Fibroblast of the conjunctiva (primary cell): Measurements from ENCODE around the gene MS4A18.

ENCODE experiments used
- DNase-seq: peaks from one replicate; pipeline ENCODE4 v3.0.0-alpha.2; 2010; ENCODE audit warnings: low read depth

MS4A18 gene

DNA sequence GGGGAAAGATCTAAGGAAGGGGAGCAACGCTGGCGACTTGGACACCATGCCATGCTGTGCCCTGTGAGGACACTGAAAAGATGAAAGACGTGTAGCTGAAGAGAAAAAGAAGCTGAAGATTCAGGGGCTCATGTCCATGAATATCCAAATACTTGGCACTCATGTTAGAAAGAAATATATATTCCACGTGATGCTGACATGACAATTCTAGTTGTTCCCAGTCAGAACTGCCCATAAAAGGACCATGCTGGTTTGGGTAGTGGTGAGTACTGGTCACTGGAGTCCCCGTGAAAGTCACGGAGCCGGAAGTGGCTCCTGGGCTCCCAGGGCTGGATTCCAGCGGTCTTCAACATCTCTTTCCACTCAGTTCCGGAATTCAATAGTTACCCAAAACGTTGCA is 42.0 kb downstream of the MS4A18 start:
- no peak for DNase-seq

DNA sequence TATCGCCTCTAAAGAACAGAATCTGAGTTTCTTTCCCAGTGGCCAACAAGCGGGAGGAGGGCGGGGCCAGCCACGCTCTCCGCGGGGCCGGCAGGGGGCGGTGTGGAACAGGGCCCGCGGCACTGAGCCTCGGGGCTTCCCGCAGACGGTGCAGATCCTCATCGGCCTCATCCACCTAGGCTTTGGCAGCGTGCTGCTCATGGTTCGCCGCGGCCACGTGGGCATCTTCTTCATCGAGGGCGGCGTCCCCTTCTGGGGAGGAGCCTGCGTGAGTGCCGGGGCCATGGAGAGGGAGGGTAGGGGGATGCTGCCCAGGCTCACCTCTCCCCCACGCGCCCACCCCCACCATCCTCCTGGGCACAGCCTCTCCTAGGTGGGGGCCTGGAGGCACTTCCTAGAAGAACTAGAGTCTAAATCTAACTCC is 42.9 kb downstream of the MS4A18 start:
- DNase-seq: no peak

DNA sequence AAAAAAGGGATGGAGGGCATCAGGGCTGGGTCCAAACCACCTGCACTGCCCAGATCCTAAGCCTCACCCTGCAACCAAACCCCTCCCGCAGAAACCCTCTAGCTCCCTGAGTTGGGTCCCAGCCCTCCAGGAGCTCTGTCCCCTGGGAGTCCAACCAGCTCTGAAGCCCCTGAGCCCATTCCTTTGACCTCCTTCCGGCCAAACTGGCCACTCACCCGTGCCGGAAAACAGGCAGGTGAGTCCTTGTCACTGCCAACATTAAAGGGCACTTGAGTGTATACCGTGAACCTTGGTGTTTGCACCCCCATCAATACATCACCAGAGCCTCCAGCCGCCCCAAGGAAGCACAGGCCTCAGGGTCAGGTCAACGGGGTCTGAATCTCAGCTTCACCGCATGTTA is 43.7 kb downstream of the MS4A18 start:
- DNase-seq: no peak

DNA sequence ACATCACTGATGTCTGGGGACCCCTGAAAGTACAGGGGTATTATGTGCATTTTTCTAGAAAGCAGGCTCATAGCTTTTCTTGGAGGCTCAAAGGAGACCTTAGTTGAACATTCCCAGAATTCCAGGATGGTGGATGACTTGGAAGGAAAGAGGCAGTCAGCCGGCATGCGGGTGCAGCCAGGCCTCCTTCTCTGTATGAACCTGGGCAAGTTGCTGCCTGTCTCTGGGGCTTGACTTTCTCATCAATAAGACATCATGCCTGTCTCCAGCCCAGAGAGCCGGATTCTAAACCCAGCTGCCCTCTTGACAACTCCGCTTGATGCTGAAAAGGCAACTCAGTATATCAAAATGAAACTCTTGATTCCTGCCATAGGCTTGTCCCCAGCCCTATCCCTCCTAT is 44.8 kb downstream of the MS4A18 start:
- DNase-seq: no peak

DNA sequence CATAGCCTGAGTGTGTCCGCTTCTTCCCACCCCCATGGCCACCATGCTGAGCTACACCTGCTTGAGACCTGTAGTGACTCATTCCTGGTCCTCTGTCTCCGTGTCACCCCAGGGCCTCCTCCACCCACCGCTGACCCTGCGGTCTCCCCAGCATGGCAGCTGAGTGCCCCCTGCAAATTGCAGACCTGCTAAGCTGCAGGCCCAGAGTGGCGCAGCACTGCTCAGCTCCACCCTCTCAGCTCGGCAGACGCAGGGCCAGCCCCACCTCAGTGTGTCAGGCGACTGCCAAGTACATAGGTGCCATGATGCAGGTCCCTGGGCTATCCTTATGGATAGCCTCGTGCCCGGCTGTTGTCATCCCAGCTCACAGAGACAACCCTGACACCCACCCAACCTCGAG is 45.3 kb downstream of the MS4A18 start:
- DNase-seq: no peak

DNA sequence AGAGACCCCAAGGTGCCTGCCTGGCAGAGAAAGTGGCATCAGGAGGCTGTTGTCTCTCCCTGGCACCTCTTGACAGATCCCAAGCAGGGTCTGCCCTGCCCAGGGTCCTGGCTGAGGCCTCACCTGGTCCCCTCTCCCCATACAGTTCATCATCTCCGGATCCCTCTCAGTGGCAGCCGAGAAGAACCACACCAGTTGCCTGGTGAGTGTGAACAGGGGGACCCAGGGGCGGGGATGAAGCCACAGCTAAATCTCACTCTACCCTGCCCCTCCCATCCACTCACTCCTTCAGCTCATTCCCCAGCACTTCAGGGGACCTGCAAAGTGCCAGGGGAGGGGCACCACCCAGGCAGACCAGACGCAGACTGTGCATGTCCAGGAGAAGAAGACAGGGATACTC is 46.6 kb downstream of the MS4A18 start:
- no peak for DNase-seq

DNA sequence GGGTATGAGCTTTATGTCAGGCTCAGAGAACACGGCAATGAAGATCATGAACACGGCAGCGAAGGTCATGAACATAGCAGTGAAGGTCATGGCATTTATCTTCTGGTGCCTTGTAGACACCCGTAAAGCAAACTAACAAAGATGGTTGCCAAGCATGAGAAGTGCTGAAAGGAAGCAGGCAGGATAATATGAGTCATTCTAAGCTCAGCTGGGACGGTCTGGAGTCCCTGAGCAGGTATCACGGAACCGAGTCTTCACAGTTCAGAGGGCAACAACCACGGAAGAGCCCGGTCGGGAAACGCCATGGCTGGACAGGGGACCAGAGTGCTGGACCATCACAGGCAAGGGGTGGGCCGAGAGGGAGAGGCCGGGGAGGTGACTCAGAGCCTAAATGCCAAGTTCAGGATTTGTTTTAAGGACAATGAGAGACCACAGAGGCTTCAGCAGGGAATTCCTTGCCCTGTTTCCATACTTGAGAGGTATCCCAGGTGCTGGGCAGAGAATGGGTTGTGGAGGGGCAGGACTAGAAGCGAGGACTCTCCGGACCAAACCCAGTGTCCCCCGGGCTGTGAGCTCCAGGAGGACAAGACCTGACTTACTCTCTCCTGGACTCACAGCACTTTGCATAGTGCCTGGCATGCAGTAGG is 47.5 kb downstream of the MS4A18 start:
- no peak for DNase-seq

DNA sequence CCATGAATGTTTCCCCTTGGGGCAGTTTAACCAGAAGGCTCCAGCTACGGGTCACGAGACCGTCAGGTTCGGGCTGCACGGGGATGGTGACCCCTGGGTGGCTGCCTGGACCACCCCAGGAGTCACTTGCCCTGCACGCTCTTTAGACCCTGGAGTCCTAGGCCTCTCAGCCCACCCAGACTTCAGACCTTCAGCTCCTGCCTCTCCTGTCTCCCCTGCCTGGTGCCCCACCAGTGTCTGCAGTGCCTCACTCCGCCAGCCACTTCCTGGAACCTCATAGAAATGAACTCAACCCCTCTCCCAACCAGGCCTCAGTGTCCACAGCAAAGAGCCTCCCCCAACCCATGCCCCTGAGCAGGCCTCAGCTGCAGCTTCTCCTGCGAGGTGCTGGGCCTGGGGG is 48.1 kb downstream of the MS4A18 start:
- no peak for DNase-seq

DNA sequence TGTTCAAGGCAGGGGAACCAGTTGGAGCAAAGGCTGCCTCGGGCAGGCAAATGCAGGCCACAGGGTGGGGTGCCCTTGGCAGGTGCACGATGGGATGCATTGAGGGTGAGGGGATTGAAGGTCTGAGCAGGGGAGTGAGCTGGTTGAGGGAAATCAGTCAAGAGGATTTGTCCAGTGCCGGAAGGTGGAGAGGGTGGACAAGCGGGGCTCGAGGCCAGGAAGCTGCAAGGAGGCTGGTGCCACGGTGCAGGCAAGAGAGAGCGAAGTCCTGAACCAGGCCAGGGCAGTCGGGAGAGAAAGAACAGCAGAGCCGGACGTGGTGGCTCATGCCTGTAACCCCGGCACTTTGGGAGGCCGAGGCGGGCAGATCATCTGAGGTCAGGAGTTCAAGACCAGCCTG is 50.2 kb downstream of the MS4A18 start:
- no peak for DNase-seq

DNA sequence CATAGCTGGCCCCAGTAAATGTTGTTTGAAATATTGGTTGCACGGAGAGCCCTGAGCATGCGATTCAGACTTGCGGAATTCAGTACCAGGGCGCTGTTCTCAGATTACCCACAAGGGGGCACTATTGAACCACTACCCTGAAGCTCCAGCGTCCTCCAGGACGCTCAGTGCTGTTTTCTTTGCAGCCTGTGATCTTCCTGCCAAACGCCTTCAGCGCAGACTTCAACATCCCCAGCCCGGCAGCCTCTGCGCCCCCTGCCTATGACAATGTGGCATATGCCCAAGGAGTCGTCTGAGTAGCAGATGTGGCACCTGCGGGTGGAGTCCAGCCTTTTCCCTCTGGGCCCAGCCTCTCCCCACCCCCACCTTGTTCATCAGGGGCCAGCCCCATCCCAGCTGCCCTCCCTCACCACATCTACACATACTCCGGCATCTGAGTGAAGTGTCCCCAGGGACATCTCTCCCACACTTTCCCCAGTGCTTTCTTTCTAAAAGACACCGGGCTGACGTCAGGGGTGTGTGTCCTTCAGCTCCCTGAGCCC is 51.0 kb downstream of the MS4A18 start:
- DNase-seq: peak; percentile 80

DNA sequence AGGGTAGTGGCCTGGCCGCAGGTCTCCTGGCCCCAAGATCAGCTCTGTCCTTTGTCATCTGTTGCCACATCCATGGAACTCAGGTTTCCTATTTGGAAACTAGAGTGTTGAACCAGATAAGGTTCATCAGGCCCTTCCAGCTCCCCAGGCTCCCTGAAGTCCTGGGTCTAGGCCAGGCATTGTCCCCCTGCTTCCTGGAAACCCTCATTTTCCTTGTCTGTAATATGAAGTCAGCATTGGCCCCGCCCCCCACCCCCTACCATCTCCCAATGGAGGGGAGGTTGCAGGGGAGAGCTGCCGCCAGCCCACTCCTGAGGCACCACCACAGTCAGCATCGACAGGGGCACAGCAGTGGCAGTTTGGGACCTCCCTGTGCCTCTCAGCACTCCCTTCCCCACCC is 51.6 kb downstream of the MS4A18 start:
- DNase-seq: no peak

DNA sequence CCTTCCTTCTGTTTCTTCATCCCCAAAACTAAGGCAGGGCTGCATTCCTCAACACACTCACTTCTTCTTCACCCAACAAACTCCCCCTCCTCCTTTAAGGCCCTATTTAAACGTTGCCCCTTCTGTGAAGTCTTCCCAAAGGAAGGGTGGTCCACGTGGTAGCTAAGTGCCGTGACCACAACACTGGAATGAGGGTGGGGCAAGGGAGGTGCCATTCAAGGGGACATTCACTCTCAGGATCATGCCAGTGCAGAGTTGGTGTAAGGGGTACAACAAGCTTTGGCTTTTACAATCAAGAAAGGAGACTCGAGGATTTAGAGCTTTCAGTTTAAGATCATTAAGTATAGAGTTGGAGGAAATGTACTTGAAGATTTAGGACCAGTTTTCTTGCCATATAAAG is 52.6 kb downstream of the MS4A18 start:
- DNase-seq: no peak

DNA sequence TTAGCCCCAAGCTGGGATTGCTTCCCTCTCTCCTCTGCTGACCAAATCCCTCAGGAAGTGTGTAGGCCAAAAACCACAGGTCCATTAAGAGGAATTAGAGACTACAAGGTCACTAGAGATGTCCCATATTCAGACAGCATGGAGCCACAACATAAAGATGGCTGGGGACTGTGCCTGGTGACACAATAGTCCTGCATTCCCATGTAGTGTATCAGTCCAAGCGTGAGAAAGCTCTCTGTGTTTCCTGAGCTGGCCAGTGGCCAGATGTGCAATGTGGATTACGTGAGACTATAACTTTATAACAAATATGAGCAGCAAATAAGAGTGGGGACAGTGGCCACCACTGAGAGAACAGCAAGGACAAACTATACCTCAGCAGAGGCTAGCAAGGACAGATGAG is 53.1 kb downstream of the MS4A18 start:
- no peak for DNase-seq

DNA sequence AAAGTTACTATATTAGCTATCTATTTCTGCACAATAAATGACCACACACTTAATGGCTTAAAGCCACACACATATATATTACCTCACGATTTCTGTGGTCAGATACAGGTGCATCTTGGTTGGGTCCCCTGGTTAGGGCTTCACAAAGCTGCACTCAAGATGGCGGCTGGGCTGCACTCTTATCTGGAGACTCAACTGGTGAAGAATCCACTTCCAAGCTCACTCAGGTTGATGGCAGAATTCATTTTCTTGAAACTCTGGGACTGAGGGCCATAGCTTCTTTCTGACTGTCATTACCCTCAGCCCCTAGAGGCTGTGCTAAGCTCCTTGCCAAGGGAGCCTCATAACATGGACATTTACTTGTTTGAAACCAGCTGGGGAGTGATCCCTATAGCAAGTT is 55.5 kb downstream of the MS4A18 start:
- no peak for DNase-seq

DNA sequence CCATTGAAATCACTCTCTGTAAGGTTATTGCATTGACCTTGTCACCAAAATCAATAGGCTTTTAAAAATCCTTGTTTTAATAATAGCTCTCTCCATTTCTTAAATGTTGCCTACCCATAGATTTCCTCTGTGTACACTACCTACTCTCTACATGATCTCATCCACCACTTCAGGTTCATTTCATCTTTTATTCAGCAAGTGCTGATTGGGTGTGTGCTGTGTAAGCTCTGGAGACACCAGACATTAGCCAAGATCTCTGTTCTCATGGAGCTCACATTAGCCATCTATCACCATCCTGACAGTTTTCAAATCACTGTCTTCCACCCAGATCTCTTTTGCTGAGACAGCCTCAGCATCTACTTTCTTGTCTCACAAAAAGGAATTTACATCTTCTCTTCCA is 56.3 kb downstream of the MS4A18 start:
- no peak for DNase-seq

DNA sequence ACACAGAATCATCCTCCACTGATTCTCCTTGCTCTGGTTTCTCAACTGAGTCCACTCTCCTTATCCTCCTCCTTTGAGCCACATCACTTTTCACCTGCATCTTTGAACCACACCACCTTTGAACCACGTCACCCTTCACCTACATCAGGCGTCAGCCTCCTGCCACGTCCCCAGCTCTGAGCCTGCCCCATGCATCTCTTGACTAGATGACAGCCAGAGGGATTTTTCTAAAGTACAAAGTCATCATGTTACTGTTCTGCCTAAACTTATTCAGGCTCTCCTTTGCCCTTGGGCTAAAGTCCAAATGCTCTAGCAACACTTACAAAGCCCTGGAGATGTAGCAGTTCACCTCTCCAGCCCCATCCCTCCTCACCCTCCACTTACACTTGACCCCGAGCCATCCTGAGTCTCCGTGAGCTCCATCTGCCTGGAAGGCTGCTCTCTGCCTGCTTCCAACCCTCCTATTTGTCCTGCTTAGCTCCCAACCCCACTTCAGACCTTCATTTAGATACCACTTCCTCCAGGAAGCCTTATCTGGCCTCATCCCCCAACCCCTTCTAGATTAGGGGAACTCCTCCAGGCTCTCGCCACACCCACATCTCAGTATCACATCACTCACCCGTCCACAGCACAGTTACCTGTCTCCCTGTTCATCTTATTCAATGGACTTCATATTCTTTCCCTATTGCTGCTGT is 56.9 kb downstream of the MS4A18 start:
- no peak for DNase-seq

DNA sequence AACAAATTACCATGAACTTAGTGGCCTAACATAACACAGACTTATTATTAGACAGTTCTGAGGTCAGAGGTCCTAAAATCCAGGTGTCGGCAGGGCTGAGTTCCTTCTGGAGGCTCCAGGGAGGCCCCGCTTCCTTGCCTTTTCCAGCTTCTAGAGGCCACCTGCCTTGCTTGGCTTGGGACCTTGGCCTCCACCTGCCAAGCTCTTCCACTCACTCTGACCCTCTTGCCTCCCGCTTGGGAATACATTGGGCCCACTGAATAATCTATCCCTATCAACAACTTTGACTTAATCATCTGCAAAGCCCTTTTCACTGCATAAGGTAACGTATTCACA is 57.4 kb downstream of the MS4A18 start:
- DNase-seq: no peak

DNA sequence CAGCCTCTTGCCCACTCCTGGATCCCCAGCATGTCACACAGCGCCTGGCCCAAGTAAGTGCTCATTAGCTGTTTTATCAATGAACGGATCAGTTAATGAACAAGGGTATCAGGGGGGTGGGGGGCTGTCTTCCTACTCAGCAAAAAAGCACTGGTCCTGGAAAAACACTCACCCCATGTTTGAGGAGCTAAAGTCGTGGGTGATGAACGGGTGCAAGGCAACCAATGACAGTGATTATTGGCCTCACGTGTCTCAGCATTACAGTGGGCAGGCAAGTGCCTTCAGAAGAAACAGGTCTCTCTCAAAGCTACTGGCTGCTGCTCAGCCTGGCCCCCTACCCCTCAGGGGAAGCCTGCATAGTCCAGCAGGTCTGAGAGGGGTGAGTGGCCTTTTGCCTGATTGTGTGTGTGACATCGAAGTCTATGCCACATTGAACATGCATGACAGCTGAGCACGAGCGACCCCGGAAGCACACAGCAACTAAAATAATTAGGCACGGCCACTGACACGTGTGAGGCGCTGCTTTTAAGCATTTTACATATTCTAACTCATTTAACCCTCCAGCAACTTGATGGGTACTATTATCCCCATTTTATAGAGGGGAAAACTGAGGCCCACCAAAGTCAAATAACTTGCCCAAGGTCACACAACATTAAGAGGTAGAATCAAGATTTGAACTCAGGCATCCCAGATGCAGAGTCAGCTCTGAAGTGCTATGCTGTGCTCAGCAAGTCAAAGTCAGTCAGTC is 58.0 kb downstream of the MS4A18 start:
- DNase-seq: no peak

DNA sequence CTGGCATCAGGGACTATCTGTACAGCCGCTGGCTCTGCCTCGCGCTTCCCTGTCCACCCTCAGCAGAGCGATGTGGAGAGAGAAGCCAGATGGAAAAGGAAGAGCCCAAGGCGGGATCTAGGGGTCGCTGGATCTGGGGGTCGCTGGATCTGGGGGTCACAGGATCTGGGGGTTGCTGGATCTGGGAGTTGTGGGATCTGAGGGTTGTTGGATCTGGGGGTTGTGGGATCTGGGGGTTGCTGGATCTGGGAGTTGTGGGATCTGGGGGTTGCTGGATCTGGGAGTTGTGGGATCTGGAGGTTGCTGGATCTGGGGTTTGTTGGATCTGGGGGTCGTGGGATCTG is 58.6 kb downstream of the MS4A18 start:
- no peak for DNase-seq

DNA sequence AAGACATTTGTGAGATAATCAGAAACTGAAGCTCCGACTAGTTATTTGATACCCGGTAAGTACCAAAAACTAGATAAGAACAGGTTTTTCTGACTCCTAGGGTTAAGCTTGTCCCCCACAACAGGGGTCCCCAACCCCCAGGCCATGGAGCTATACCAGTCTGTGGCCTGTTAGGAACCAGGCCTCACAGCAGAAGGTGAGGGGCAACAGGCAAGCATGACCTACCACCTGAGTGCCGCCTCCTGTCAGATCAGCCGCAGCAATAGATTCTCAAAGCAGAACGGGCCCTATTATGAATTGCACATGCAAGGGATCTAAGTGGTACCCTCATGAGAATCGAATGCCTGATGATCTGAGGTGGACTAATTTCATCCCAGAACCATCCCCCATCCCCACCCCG is 59.4 kb downstream of the MS4A18 start:
- DNase-seq: no peak

DNA sequence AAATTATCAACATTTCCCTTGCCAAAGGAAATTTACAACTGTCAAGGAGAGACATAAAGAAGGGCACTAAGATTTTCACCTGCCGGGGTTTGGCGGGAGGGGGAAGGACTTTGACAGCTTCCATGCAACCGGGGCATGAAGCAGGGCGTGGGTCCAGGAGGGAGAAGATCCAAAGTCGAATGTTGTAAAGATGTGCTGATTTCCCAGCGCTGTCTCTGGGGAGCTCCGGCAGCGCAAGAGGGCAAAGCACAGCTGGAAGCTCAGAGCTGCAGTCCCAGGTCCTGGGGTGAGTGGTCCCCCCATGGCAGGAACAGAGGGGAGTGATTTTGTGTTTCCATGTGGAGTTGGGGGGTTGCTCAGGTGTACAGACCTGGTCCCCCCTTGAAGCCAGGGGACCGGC is 60.6 kb downstream of the MS4A18 start, which contains the start of gene MS4A10:
TSS of gene MS4A10 (plus strand) at position 198 of the 400 bp plus-strand sequence. CDS start 5,003 bp downstream, outside the sequence.
- no peak for DNase-seq

DNA sequence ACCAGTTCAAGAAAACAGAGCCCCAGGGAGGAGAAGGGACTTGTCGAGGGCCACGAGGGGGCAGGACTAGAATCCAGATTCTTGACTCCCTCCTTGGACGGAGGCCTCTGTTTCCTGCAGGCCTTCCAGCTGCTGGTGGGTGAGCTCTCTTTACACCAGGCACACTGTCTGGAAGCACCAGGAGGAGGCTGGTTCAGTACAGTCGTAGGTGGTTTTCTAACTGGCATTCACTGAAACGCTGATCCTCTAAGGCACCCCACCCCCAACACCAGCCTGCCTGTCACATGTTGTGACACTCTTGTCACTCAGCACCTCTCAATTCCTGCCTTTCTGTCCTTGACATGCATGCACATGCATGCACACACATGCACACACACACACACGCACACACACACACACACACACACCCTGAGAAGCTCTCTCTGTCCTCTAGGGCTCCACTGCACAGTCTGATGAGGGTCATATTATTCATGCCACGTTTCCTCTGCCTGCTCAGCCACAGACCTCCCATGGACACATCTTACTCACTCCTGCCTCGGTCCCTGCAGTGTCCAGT is 61.4 kb downstream of the MS4A18 start:
- DNase-seq: no peak
